CD4-positive, alpha-beta T cell treated with Interleukin-21 for 1 hour (primary cell): ENCODE measurements around the gene ACOX1.

Experiments used
- DNase-seq: peaks from one replicate; pipeline ENCODE4 v3.0.0-alpha.2; 2020

ACOX1 gene

DNA sequence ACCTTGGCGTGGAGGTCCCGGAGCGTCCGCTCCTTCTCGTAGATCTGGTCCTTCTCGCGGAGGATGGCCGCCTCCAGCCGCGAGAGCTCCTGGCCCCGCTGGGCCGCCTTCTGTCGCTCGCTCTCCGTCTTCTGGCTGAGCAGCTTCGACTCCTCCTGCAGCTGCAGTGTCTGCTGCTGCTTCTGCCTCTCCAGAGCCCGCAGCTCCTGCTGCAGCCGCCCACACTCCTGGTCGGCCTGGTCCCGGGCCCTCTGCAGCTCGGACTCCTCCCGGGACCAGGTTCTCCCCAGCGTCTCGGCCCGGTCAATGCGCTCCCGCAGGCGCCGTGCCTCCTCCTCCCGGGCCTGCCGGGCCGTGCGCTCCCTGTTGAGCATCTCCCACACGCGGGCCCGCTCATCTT, 29.2 kb upstream of the ACOX1 start:
- no peak for DNase-seq

DNA sequence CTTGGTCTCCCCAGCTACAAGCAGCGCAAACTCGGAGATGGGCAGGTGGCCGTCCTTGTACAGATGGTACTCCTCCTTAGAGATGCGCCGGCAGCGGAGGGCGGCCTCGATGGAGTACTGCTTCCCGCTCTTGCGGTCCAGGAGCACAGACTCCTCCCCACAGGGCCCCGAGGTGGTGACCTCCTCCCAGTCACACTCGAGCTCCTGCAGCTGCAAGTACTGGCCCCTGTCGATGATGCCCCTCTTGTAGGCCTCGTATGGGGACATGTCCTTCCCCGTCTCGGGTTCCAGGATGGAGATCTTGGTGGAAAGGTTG, 28.8 kb upstream of the ACOX1 start:
- no peak for DNase-seq

DNA sequence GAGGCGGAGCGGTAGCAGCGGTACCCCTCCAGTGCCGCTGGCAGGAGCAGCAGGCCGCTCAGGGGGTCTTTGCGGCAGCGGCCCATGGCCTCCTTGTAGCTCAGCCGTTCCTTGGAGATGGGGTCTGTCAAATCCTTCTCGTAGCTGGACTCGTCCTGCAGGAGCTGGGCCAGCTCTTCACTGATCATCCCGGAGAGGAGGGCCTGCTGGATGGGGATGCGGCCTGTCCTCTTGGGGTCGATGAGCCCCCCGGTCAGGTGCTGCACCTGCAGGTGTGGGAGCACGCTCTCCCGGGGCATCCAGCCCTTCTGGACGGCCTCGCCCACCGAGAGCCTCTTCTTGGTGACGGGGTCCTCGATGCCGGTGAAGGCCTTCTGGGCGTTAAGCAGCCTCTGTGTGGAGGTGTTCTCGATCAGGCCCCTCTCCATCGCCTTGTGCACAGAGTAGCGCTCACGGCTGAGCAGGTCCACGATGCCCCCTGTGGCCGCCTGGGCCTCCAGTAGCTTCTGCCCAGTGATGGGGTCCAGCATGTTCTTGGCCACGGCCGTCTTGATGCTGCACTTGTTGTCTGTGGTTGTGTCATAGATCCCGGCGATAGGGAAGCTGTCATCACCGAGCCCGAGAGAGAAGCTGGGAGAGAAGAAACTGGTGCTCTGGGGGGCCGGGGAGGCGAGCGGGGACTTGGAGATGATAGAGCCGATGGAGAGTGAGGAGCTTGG, 28.3 kb upstream of the ACOX1 start:
- no peak for DNase-seq

DNA sequence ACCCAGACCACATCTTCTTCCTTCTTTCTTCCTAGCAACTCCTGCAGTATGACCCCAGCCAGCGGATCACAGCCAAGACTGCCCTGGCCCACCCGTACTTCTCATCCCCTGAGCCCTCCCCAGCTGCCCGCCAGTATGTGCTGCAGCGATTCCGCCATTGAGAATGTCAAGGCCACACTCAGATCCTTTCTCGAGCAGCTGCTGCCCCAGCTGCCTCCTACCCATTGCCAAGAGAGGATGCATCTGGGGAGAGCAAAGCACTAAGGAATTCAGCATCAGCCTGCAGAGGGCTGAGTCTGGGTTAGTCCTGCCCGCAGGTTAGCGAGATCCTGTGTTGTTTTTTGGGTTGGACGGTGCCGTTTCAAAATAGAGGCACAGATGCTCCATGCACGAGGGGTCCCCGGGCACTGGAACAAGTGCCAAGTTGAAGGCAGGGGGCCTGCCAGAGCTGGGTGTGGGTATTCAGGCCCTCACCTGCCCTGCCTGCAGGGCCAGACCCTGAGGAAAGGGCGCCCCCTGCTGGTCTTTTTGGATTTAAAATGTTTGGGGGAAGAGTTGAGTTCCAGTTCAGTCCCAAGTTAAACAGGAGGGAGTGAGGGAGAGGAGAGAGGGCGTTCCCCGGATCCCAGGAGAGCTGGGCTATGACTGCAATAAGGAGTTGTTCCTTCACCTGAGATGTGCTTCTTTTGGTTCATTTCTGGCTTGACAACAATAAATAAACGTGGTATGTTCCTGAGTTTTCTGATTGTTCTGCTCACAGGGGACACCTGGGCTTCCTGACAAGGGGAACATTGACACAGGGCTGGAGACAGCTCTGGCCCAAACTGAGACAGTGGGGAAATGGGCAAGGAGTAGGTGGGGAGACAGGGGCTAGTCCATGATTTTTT, 26.5 kb upstream of the ACOX1 start:
- DNase-seq = peak; percentile 81

DNA sequence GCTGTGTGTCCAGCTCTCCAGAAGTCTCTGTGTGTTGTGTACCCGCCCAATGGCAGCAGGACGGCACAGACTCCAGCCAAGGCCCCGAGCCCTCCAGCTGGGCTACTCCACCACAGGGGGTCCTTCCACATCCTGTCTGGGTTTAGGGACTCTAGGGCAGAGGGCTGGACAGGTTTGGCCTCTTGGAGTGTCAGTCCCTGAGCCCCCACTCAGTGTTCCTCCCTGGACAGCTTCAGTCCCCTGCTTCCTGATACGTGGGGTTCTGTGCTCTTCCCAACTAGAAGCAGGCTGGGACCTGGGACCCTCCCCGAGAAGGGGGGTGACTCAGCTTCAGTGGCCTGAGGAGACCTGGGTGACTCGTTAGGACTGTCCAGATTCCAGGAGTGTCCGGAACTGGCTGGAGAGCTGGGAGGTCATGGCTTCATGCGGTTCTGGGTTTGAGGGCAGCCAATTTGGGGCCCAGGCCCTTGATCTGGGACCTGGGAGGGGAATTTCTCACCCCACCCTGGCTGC, 25.8 kb upstream of the ACOX1 start:
- DNase-seq = no peak

DNA sequence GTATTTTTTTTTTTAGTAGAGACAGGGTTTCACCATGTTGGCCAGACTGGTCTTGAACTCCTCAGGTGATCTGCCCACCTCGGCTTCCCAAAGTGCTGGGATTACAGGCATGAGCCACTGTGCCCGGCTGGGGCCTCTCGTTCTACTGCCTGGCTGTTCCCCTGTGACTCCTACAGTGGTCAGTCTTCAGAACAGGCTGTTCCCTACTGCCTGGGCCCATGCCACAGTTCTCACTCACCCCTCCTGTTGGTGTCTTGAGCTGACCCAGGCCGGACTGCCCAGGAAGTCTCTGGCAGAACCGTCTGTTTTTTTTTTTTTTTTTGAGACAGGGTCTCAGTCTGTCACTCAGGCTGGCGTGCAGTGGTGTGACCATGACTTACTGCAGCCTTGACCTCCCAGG, 24.9 kb upstream of the ACOX1 start:
- DNase-seq = no peak

DNA sequence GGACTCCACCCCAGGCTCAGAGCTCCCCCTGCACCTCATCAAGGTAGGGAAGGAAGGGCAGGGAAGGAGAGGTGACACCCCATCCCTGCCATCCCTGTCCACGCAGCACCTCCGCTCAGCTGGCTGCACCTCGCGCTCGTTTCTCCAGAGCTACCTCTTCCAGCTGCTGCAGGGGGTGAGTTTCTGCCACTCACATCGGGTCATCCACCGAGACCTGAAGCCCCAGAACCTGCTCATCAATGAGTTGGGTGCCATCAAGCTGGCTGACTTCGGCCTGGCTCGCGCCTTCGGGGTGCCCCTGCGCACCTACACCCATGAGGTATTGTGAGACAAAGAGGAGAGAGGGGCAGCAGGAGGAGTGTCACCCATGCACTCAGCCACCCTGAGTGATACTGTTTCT, 23.1 kb upstream of the ACOX1 start:
- DNase-seq = no peak

DNA sequence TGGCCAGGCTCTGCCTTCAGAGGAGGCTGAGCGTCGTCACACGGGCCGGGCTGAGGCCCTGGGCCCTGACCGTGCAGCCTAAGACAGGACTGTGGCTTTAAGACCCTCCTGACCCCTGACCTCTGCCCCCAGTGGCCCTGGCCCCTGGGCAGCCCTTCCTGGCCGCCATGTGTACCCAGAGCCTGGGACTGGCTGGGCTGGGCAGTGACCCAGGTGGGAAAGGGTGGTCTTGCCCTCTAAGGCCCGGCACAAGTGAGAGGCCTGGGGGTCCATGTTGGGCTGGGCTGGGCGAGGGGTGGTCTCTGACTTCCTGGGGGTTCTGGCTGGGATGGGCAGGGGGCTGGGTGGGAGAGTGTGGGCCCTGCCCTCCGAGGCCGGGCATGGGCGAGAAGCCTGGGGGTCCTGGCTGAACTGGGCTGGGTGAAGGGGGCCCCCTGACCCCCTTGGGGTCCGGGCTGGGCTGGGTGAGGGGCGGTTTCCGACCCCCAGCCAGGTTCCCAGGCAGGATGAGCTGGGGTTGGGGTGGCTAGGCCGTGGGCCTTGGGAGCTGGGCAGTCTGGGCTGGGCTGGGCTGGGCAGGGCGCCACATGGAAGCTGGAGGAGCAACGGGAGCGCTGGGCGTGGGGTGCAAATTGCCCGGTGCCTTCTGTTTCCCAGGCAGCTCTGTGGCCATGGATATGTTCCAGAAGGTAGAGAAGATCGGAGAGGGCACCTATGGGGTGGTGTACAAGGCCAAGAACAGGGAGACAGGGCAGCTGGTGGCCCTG, 22.0 kb upstream of the ACOX1 start, which contains the start of gene CDK3:
Gene CDK3, plus strand, starts transcription at position 101 of the 767 bp plus-strand sequence. Its CDS starts 571 bp downstream, at position 672.
- no peak for DNase-seq

DNA sequence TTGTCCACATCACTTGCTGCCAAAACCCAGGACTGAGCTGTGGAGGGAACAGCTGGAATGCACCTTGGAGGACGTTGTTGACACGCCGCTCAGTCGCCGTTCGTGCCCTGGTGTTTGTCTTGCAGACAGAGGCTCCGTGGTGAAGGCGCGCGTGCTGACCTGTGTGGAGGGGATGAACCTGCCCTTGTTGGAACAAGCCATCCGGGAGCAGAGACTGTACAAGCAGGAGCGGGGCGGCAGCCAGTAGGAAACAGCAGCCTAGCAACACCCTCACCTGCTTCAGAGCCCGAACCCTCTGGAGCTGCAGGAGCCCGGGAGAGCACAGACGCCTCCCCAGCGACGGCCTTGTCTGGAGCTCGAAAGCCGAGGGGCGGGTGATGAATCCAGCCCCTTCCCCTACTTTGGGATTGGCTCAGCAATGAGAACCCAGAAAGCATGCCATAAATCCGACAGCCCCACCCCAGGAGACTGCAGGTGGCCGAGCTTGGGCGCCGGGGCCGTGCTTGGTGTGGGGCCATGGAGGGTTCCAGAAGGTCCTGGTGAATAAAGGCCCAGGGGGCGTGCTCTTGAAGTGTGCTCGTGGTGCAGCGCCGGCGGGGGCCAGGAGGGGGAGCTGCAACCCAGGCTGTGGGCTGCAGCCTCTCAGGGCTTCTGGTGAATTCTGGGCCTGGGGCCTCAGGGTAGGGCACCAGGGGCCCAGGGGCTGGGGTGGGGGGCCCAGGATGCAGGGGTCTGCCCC, 21.2 kb upstream of the ACOX1 start:
- DNase-seq = peak; percentile 56

DNA sequence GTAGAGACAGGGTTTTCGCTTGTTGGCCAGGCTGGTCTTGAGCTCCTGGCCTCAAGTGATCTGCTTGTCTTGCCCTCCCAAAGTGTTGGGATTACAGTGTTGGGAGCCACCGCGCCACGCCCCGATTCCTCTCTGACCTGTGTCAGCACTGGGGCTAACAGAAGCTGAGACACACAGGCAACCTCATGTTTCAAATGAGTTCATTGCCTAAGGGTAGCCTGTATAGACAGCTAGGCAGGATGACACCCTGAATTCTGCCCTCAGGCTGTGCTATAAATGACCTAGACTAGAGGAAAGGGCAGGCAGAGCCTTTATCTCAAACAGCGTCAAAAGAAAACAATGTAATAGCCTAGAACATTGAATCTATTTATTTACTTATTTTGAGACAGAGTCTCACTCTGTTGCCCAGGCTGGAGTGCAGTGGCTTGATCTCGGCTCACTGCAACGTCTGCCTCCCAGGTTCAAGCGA, 19.4 kb upstream of the ACOX1 start:
- DNase-seq = no peak

DNA sequence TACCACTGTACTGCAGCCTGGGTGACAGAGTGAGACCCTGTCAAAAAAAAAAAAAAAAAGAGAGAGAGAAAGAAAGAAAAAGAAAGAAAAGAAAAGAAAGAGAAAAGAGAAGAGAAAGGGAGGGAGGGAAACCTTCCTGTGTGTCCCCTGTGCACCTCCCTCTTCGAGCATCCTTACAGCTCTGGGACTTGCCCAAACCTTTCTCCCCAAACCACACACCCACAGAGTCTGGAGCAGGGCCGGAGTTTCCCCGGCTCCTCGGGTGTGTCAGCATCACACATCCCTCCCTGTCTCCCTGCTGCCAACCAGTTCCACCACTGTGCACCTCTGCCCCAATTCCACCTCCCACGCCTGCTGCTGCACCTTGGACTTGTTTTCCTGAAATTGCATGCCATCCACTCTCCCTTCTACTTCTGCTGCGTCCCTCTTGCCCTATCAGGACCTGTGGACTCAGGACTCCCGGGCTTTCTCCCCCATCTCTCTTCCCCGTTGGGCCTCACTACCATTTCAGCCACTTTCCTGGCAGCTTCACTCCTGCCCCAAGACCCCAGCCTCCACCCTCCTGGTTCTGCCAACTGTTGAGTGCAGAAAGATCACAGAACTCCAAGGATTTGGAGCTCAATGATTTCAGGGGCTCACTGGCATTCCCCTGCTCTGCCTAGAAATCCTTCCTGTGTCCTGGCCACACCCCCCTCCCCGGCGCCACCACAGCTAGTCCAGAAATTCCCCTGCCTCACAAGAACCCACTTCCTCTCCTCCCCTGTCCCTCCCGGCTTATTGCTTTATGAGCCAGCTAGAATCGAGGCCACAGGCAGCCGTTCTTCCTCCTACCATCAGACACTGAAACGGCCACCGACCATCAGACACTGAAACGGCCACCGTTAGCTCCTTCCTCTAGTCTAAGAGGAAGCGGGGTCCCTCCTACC, 18.0 kb upstream of the ACOX1 start:
- DNase-seq = peak; percentile 51

DNA sequence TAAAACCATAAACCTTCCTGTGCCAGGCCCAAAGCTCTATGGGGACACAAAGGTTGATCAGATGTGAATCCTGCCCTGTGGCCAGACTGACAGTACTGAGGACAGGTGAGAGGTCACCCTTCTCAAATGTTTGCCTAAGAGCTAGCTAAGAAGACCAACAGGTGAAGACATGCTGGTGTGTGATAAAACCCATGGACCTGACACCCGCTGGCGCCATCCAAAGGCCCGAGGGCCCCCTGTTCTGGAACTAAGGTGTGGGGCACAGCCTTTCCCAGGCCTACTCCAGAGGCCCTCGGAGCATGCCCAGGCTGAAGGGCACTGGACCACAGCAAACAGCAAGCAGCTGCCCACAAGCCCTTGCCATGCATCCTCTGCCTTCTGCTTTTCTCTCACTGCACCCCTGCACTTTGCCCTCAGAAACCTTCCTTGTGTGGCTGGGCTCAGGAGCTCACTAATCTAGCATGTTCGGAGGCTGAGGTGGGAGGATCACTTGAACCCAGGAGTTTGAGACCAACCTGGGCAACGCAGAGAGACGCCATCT, 16.5 kb upstream of the ACOX1 start:
- no peak for DNase-seq

DNA sequence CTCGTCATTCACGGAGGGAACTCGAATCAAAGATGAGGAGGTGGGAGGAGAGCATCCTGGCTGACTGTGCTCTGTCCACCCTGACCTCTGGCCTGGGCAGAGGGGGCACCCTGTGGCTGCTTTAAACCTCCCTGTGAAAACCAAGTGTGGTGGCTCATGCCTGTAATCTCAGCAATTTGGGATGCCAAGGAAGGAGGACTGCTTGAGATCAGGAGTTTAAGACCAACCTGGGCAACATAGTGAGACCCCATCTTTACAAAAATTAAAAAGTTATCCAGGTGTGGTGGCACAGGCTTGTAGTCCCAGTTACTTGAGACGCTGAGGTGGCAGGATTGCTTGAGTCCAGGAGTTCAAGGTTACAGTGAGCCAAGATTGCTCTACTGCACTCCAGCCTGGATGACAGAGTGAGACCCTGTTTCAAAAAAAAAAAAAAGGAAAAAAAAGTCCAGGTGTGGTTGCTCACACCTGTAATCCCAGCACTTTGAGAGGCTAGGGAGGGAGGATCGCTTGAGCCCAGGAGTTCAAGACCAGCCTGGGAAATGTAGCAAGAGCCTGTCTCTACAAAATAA, 15.9 kb upstream of the ACOX1 start:
- DNase-seq = no peak

DNA sequence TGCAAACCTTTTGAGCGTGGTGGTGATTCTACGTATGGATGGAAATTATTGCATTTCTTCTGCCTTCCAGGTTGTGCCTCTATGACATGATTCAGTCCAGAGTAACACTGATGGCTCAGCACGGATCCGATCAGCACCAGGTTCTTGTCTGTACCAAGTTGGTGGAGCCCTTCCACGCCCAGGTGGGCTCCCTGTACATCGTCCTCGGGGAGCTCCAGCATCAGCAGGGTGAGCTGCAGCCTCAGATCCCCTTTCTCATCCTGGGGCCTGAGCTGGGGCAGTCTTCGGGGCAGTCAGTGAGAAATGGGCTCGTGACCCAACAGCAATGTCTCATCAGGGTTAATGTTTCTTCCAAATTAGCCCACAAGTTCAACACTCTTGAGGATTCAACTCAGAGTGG, 12.4 kb upstream of the ACOX1 start:
- no peak for DNase-seq

DNA sequence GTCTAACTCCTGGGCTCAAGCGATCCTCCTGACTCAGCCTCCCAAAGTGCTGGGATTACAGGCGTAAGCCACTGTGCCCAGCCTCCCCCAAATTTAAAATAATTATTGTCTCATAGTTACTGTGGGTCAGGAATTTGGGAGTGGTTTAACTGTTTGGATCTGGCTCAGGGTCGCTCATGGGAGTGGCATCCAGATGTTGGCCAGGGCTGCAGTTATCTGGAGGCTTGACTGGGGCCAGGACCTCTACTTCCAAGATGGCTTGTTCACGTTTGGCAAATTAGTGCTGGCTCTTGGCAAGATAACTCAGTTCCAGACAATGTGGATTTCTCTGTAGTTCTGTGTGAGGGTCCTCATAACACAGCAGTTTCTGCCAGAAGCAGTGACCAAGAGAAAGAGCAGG, 8.1 kb upstream of the ACOX1 start:
- no peak for DNase-seq

DNA sequence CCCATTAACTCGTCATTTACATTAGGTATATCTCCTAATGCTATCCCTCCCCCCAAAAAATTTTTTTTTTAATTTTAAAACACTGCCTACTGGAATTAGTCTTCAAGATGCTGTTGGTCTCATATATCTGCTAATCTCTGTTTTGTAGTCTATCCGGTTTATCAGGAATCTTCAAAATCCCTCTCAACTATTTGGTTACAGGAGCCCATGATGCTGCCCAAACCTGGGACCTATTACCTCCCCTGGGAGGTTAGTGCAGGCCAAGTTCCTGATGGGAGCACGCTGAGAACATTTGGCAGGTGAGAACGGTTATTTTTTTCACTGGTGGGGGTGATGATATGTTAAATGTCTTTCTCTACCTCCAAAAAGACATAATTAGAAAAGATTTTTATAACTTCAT, 7.0 kb upstream of the ACOX1 start:
- no peak for DNase-seq

DNA sequence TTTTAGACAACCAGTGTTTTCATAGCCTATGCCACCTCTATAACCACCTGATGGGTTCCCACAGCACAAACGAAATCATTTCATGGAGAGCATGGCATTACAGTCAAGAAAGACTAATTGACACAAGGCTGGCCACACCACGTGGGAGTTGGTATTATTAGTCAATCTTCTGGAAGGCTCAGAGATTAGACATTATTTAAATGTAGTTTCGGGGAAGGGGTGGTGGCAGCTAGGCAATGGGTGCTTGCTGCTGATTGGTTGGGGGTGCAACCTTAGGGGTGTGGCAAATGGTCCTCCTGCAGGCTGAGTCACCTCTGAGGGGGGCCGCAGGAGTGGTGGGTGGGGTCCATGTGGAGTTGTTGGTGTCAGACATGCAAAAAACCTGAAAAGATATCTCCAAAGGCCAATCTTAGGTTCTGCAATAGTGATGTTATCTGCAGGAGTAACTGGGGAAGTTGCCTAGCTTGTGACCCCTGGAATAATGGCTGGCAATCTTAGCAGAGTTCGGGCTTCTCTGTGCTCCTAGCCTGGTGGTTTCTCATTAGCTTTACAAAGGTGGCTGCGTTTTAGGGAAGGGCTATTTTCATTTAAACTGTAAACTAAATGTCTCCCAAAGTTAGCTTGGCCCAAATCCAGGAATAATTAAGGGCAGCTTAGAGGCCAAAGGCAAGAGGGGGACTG, 4.7 kb upstream of the ACOX1 start:
- DNase-seq = no peak

DNA sequence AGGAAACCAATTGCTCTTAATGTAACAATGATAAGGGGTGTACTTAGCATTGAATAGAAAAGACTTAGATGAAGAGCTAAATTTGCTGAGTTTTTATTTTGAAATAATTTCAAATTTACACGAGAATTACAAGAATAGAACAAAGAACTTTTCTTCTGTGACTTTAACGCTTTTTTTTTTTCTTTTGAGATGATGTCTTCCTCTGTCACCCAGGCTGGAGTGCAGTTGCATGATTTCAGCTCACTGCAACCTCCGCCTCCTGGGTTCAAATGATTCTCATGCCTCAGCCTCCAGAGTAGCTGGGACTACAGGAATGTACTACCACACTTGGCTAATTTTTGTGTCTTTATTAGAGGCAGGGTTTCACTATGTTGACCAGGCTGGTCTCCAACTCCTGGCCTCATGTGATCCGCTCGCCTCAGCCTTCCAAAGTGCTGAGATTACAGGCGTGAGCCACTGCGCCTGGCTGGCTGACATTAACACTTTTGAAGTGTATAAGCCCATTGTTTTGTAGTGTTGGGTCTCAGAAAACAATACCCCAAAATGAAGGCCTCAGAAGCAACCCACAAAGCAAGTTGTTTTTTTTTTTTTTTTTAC, 2.2 kb upstream of the ACOX1 start:
- DNase-seq = no peak

DNA sequence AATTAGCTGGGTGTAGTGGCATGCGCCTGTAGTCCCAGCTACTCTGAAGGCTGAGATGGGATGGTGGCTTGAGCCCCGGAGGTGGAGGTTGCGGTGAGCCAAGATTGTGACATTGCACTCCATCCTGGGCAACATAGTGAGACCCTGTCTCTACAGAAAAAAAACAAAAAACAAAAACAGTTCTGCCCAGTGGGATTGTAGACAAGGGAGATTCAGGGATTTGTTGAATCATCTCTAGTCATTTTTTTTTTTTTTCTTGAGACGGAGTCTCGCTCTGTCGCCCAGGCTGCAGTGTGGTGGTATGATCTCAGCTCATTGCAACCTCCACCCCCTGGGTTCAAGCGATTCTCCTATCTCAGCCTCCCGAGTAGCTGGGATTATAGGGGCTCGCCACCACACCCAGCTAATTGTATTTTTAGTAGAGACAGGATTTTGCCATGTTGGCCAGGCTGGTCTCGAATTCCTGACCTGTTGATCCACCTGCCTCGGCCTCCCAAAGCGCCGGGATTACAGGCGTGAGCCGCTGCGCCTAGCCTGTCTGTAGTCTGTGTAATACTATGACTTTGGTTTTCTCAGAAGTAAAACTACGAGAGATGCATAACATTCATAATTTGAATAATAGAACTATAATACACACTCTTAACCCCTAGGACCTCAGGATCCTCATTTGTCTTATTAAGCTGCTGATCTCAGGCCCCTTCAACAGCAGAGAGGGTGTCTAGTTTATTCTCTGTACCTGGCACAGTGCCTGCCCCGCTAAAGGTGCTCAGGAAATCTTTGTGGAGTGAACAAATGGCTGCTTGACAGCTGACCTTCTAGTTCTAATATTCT, 1.4 kb upstream of the ACOX1 start:
- no peak for DNase-seq
